ENCODE measurements around the gene MFSD2B. TPM values are rescaled to one million over a fixed set of nuclear protein-coding genes. Genes with fewer than 3 reads are reported as not detected.

The MFSD2B gene
- polyA plus RNA-seq, 3 donors from 2014 or later: 0.42 TPM; not detected in 2

DNA sequence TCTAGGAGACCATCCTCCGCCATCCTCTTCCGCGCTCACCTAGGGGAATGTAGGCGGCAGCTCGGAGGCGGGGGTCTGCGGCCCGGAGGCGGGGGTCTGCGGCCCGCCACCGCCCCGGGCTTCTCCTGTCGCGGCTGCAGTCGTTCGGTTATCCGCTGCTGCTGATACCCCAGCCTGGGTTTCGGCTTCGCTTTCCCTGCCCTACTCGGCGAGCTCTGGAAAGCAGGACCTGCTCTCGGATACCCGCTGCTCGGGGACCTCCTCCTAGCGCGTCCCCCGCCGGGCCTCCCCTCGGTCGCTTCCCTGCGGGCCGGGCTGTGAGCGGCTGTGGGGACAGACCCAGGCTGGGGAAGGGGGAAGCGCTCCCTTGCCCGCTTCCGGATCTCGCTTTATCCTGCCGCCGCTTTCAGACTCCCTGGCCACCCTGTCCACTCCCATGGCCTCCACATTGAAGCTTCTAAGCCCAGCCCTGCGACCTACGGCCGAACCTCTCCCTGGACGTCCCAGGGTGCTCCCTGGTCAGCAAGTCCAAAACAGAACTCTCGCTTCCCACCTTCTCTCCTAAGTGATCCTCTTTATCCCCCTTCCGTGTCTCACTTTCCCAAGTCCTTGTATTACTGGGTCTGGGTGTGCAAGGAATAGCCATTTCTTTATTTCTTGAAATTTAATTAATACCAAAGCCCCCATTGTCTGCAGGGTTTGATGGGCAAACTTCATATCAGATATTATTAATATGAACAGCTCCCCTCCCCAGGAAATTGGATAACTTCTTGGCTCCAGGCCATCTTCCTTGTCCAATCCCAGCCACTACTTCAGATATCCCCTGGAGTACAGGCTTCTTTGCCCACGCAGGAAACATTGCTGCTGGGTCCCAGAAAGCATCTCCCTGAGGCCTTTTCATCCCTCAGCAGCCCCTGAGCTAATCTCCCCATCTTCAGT is 40.4 kb downstream of the MFSD2B start:
- H3K27ac Mint-ChIP-seq: no peak overlapping the region
- peaks cover 5 to 9% (median 6%) of the 10 kb centered on the region in 3 donors for H3K27me3 Mint-ChIP-seq (ENCODE audit: low read depth in 3 of 3)
- no peaks in the 10 kb centered on the region for H3K9me3 Mint-ChIP-seq
- peaks cover 22 to 32% of the 10 kb centered on the region in 2 donors for H3K4me1 Mint-ChIP-seq
- H3K36me3 Mint-ChIP-seq: no peaks in the 10 kb centered on the region
- DNase-seq: peak in 2 of 3 donors; percentile 5 to 7
- peak overlapping the region in 1 of 5 donors; percentile 65 for H3K4me3 Mint-ChIP-seq

DNA sequence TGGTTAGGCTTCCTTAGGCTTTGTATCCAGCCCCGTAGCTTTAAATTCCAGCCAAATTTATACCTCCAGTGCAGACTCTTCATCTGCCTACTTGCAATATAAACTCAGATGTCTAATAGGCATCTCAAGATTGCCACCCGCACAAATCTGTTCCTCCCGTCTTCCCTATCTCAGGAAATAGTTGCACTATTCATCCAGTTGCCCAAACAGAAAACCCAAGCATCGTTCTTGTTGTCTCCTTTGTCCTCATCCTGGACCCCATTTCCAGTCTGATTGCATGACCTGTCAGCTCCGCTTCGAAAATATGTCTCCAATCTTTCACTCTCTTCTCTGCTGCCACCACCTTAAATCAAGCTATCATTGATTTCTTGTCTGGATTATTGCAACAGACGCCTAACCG is 41.9 kb downstream of the MFSD2B start:
- Mint-ChIP-seq H3K9me3 (no peaks in the 10 kb centered on the region), H3K27ac (no peak overlapping the region), H3K4me1 (peaks cover 15 to 21% of the 10 kb centered on the region in 2 donors), H3K4me3 (no peak overlapping the region), H3K36me3 (no peaks in the 10 kb centered on the region), H3K27me3 (ENCODE audit: low read depth in 3 of 3) (peaks cover 5 to 9% (median 6%) of the 10 kb centered on the region in 3 donors)
- no peak for DNase-seq

DNA sequence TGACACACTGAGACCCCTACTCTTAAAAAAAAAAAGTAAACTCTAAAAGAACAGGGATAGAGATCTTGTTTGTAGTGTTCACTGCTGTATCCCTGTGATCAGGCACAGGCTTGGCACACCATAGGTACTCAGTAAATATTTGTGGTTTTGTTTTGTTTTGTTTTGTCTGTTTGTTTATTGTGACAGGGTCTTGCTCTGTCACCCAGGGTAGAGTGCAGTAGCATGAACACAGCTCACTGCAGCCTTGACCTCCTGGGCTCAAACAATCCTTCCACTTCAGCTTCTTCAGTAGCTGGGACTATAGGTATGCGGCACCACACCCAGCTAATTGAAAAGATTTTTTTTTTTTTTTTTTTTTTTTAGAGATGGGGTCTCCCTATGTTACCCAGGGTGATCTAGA is 43.1 kb downstream of the MFSD2B start:
- Mint-ChIP-seq H3K4me3 (no peak overlapping the region), H3K27me3 (ENCODE audit: low read depth in 3 of 3) (peaks cover 0 to 3% (median 1%) of the 10 kb centered on the region in 3 donors), H3K9me3 (no peaks in the 10 kb centered on the region), H3K27ac (no peak overlapping the region), H3K4me1 (peaks cover 6 to 10% of the 10 kb centered on the region in 2 donors), H3K36me3 (no peaks in the 10 kb centered on the region)
- no peak for DNase-seq

DNA sequence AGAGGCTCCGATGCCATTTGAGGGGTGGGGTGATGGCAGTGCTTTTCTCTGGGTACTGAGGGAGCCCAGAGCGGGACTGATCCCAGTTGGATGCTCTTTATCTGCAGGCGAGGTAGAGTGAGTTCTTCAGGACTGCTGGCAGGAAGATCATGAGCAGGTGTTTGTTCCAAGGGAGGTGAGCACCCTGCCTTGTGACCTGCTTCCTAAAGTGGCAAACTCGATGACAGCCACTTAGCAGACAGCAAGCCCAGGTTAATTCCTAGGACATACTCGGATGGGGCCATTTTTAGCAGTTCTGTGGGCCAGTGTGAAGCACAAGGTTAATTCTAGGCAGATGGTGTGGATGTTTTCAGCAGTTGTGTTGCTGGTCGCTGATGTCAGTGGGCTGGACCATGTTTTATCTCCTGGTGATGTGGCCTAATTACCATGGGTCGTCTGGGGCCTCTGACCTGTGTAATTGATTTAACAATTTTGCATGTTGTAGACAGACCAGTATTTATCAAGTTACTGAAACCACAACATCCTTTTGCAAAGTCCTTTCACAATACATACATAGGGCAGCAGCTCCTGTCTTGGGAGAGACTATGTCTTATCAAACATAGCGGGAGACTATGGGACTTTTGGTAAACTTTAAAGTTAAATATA is 44.6 kb downstream of the MFSD2B start:
- Mint-ChIP-seq H3K9me3 (no peaks in the 10 kb centered on the region), H3K36me3 (no peaks in the 10 kb centered on the region), H3K4me1 (peaks cover 0 to 1% of the 10 kb centered on the region in 2 donors), H3K27me3 (ENCODE audit: low read depth in 3 of 3) (peaks cover 0 to 1% (median 0%) of the 10 kb centered on the region in 3 donors), H3K4me3 (no peak overlapping the region), H3K27ac (no peak overlapping the region)
- no peak for DNase-seq

DNA sequence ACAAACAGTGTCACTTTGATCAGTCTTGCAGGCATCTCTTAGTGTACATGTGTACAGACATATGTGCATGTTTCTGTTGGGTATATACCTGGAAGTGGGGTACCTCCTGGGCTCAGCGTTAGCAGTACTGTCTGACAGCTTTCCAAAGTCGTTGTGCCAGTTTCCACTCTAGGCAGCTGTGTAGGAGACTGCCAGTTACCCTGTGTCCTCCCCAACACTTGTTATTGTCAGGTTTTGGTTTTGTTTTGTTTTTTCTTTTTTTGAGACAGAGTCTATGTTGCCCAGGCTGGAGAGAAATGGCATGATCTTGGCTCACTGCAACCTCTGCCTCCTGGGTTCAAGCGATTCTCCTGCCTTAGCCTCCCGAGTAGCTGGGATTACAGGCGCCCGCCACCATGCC is 45.9 kb downstream of the MFSD2B start:
- H3K4me3 Mint-ChIP-seq: no peak overlapping the region
- H3K4me1 Mint-ChIP-seq: no peaks in the 10 kb centered on the region
- no peak overlapping the region for H3K27ac Mint-ChIP-seq
- H3K36me3 Mint-ChIP-seq: no peaks in the 10 kb centered on the region
- DNase-seq: no peak
- peaks cover 0 to 1% (median 0%) of the 10 kb centered on the region in 3 donors for H3K27me3 Mint-ChIP-seq (ENCODE audit: low read depth in 3 of 3)
- H3K9me3 Mint-ChIP-seq: no peaks in the 10 kb centered on the region

DNA sequence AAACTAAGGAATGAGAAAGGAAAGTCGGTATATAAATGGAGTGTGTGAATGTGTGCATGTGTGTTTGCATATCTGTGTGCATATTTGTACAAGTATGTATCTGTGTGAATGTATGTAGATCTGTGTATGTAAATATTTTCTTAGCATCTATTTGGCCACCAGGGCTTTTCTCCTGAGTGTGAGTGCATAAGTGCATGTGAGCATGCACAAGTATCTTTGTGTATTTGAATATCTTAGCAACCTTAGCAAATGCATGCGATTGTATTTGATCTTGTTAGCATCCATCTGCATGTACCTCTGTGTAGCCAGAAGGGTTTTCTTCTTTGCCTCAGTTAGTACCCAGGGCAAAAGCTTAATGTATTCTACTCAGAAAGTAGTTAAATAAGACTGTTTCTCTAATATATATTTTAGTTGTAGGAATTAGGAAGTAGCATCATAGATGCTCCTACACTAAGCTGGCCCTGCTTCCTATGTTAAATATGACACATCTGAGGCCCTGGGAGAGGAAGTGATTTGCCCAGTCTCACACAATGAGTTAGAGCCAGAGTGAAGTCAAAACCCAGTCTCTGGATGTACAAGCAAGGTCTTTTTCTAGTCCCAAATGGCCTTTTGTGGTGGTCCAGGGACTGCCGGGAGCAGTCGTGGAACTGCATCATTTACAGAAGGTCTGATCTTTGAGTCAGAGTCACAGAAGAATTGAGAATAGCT is 48.8 kb downstream of the MFSD2B start:
- no peaks in the 10 kb centered on the region for H3K36me3 Mint-ChIP-seq
- H3K4me1 Mint-ChIP-seq: no peaks in the 10 kb centered on the region
- H3K27me3 Mint-ChIP-seq (ENCODE audit: low read depth in 3 of 3): no peaks in the 10 kb centered on the region
- H3K27ac Mint-ChIP-seq: no peak overlapping the region
- H3K4me3 Mint-ChIP-seq: no peak overlapping the region
- H3K9me3 Mint-ChIP-seq: no peaks in the 10 kb centered on the region
- DNase-seq: no peak

DNA sequence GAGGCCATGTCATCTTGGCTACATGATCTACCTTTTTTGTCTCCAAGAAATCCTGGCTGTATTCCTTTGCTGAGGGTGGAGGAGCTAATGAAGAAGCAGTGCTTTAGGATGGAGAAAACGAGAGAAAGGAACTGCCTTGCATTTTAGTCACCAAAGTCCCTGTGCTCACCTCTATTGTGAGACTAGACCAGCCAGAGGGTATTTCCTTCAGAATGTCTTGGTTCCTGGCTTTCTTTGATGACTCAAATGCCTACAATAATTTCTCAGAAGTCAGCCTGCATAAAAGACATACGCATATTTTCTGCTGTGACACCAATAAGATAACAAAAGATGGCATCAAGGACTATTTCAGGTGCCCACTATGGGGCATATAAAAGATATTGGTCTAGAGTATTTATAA is 55.5 kb downstream of the MFSD2B start:
- Mint-ChIP-seq H3K27me3 (ENCODE audit: low read depth in 3 of 3) (no peaks in the 10 kb centered on the region), H3K4me1 (peaks cover 0 to 11% of the 10 kb centered on the region in 2 donors), H3K9me3 (no peaks in the 10 kb centered on the region), H3K27ac (no peak overlapping the region), H3K4me3 (no peak overlapping the region), H3K36me3 (peaks cover 0 to 10% (median 6%) of the 10 kb centered on the region in 3 donors)
- DNase-seq: no peak

DNA sequence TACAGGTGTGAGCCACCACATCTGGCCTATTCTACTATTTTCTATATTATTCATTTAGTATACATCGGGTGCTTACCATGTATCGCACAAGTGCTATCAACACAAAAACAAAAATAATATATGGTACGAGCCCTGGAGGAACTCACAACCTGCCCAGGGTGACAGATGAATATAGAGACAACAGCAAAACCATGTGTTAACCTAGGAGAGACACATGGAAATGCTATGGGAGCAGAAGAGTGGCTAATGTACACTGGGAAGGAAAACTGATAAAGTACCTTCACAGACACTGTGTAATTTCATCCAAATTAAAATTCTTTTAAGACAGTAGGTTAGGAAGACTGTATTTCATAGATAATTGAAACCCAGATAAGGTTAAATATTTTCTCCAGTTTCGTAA is 62.4 kb downstream of the MFSD2B start:
- H3K4me1 Mint-ChIP-seq: peaks cover 22 to 48% of the 10 kb centered on the region in 2 donors
- peaks cover 0 to 9% (median 5%) of the 10 kb centered on the region in 3 donors for H3K36me3 Mint-ChIP-seq
- no peak for DNase-seq
- H3K4me3 Mint-ChIP-seq: no peak overlapping the region
- peak overlapping the region in 1 of 6 donors; percentile 34 for H3K27ac Mint-ChIP-seq
- H3K9me3 Mint-ChIP-seq: no peaks in the 10 kb centered on the region
- peaks cover 4 to 6% (median 6%) of the 10 kb centered on the region in 3 donors for H3K27me3 Mint-ChIP-seq (ENCODE audit: low read depth in 3 of 3)

DNA sequence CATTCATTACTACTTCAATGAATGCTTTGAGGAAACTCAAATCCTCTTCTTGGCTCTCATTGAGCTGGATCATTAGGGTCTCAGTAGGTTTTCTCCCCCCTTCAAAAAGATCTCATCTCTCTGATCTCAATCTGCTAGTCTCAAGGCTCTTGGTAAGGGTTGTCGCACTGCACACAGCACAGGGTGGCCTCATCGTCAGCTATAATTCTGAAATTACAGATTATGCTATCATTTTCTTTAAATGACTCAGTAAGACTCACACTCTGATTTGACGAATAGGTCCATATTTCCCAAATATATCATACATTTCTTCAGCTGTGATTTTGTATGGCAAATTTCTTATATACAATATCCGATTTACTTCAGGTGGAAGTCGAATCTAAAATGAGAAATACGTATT is 63.9 kb downstream of the MFSD2B start:
- peak overlapping the region in 2 of 6 donors; percentile 34 to 35 for H3K27ac Mint-ChIP-seq
- no peaks in the 10 kb centered on the region for H3K9me3 Mint-ChIP-seq
- H3K36me3 Mint-ChIP-seq: peaks cover 0 to 9% (median 0%) of the 10 kb centered on the region in 3 donors
- no peak for DNase-seq
- H3K4me1 Mint-ChIP-seq: peaks cover 31 to 62% of the 10 kb centered on the region in 2 donors
- peaks cover 4 to 11% (median 6%) of the 10 kb centered on the region in 3 donors for H3K27me3 Mint-ChIP-seq (ENCODE audit: low read depth in 3 of 3)
- peak overlapping the region in 1 of 5 donors; percentile 39 for H3K4me3 Mint-ChIP-seq

DNA sequence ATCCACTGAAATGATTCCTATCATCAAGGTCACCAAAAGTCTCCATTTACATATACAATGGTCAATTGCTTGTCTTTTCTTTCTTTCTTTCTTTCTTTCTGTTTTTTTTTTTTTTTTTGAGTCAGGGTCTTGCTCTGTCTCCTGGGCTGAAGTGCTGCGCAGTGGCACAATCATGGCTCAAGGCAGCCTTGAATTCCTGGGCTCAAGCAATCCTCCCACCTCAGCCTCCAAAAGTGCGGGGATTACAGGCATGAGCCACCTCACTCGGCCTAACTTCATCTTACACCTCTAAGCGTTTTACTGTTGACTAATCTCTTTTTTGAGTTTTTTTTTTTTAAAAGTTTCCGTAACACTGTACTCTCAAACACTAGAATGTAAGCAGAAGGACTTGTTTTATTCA is 65.4 kb downstream of the MFSD2B start:
- Mint-ChIP-seq H3K27me3 (ENCODE audit: low read depth in 3 of 3) (peaks cover 4 to 15% (median 6%) of the 10 kb centered on the region in 3 donors), H3K4me1 (peaks cover 31 to 52% of the 10 kb centered on the region in 2 donors), H3K36me3 (peaks cover 0 to 4% (median 3%) of the 10 kb centered on the region in 3 donors), H3K4me3 (peak overlapping the region; percentile 93 to 100 (median 99)), H3K9me3 (no peaks in the 10 kb centered on the region), H3K27ac (peak overlapping the region; percentile 96 to 99 (median 98))
- no peak for DNase-seq

Other genes starting within 250 kb of the MFSD2B start
- 10 to 100 TPM in 1 of 3 donors, 1 to 10 TPM in 2; 6.0 to 17.5 (median 8.4) TPM for gene ATAD2B, start 83.0 kb upstream of the MFSD2B start, polyA plus RNA-seq
- gene UBXN2A, start 69.6 kb upstream of the MFSD2B start, polyA plus RNA-seq: 10 to 100 TPM; 11.3 to 16.2 (median 14.3) TPM
- 1 to 10 TPM; 2.5 to 6.3 (median 5.0) TPM for gene WDCP, start 37.3 kb downstream of the MFSD2B start, polyA plus RNA-seq
- 1 to 10 TPM; 5.3 to 8.6 (median 7.8) TPM for gene FKBP1B, start 39.7 kb downstream of the MFSD2B start, polyA plus RNA-seq
- gene SF3B6, start 66.2 kb downstream of the MFSD2B start, polyA plus RNA-seq: 100 to 1,000 TPM; 173 to 199 (median 182) TPM
- 1 to 10 TPM in 1 of 3 donors, under 1 TPM in 1, not detected in 1; 0.69 to 1.2 TPM for gene TP53I3, start 74.7 kb downstream of the MFSD2B start, polyA plus RNA-seq
- not detected for gene PFN4, start 113.2 kb downstream of the MFSD2B start, polyA plus RNA-seq
- gene FAM228B, start 113.4 kb downstream of the MFSD2B start, polyA plus RNA-seq: 10 to 100 TPM in 2 of 3 donors, 1 to 10 TPM in 1; 4.1 to 16.2 (median 16.1) TPM
- under 1 TPM; 0.14 to 0.41 (median 0.21) TPM for gene FAM228A, start 165.0 kb downstream of the MFSD2B start, polyA plus RNA-seq